Endothelial cell of umbilical vein (primary cell): ENCODE measurements around the gene KLRD1.
"Not testable (repeated sequence)": the region's sequence is repeated elsewhere in the genome, so short reads cannot be mapped to it uniquely, and the experiment has no call there.

Experiments used
- CTCF ChIP-seq, 2 donors: IDR thresholded peaks; 1 replicate in 1 of 2; 2 replicates in 1 of 2; pipeline ENCODE4 v1.5.1; 2011; ENCODE audit warnings: low read length in 2 of 2, mild to moderate bottlenecking in 2 of 2, moderate library complexity in 2 of 2, control low read depth in 1 of 2, inconsistent platforms in 1 of 2, low read depth in 1 of 2; ENCODE audit not compliant: insufficient read depth in 1 of 2; ENCODE audit errors: extremely low read depth in 1 of 2
- EZH2 ChIP-seq: IDR thresholded peaks from 2 replicates; pipeline ENCODE4 v1.6.1; 2012; ENCODE audit warnings: borderline replicate concordance, low read depth, mild to moderate bottlenecking, moderate library complexity, low read length, inconsistent platforms; ENCODE audit not compliant: severe bottlenecking
- POLR2A ChIP-seq: IDR thresholded peaks from 2 replicates; pipeline ENCODE4 v1.6.1; 2012; ENCODE audit warnings: low read depth, mild to moderate bottlenecking, control low read depth, low read length
- POLR2AphosphoS5 ChIP-seq: IDR thresholded peaks from 2 replicates; pipeline ENCODE4 v1.6.1; 2012; ENCODE audit warnings: low read depth, mild to moderate bottlenecking, control low read depth, low read length, moderate library complexity; ENCODE audit not compliant: insufficient read depth

- not testable (repeated sequence) for TF ChIP-seq CTCF (IDR thresholded peaks at IDR 0.05; ENCODE audit: extremely low read depth in 1 of 2, insufficient read depth in 1 of 2, low read depth in 1 of 2, low read length in 2 of 2); POLR2A; POLR2AphosphoS5; EZH2
These were observed 43.8 kb downstream of the KLRD1 start for GRCh38 chr12:10351457-10351856.
